OCI-LY7 (cell line): ENCODE results near the gene NDUFS8. TPM values are rescaled to one million over a fixed set of nuclear protein-coding genes. Genes with fewer than 3 reads are reported as not detected.
"Not testable (repeated sequence)": the region's sequence is repeated elsewhere in the genome, so short reads cannot be mapped to it uniquely, and the experiment has no call there.

Experiments used
- BruUV-seq: library from RNA; stranded (reverse); fragments of 400-500 nt; replicated peaks from 2 replicates; lab custom pipeline; 2021; lab: Mats Ljungman, UMichigan
- CTCF ChIA-PET: fragments of 300-600 bp; sonication (Branson Sonifier 250); formaldehyde crosslinking; loops from one replicate; lab custom pipeline; 2022; ENCODE audit warnings: antibody characterized with exemption; ENCODE audit not compliant: unreplicated experiment; lab: Charles Lee
- POLR2A ChIA-PET: fragments of 300-600 bp; sonication (Branson Sonifier 250); formaldehyde crosslinking; loops from one replicate; lab custom pipeline; 2022; ENCODE audit warnings: antibody characterized with exemption; lab: Charles Lee
- DNase-seq: peaks from one replicate; pipeline ENCODE4 v3.0.0-alpha.2; 2015; ENCODE audit warnings: low spot score
- H2AFZ ChIP-seq: fragments of 200-600 bp; sonication (generic), shearing (Covaris generic); 2 replicates; pipeline ENCODE4 v1.6.1; 2014; ENCODE audit warnings: mild to moderate bottlenecking, antibody characterized with exemption, low read length, moderate library complexity
- H3K27ac ChIP-seq: fragments of 200-600 bp; sonication (generic); 2 replicates; pipeline ENCODE4 v1.5.1; 2014; ENCODE audit warnings: mixed run types, low read depth, mild to moderate bottlenecking, moderate library complexity, low read length, inconsistent platforms; ENCODE audit not compliant: poor library complexity, severe bottlenecking
- H3K36me3 ChIP-seq: fragments of 200-600 bp; sonication (generic); 2 replicates; pipeline ENCODE4 v1.6.1; 2014; ENCODE audit warnings: mild to moderate bottlenecking, antibody characterized with exemption, low read length, moderate library complexity, mixed read lengths; ENCODE audit not compliant: insufficient read depth
- H3K4me1 ChIP-seq: fragments of 200-600 bp; sonication (generic); 2 replicates; pipeline ENCODE4 v1.5.1; 2014; ENCODE audit warnings: mild to moderate bottlenecking, low read length; ENCODE audit not compliant: insufficient read depth, poor library complexity, severe bottlenecking
- H3K4me2 ChIP-seq: fragments of 200-600 bp; sonication (generic); 2 replicates; pipeline ENCODE4 v1.6.1; 2014; ENCODE audit warnings: mild to moderate bottlenecking, low read length
- H3K4me3 ChIP-seq: fragments of 200-600 bp; sonication (generic); 2 replicates; pipeline ENCODE4 v1.5.1; 2014; ENCODE audit warnings: mild to moderate bottlenecking, low read depth, low read length; ENCODE audit not compliant: poor library complexity, severe bottlenecking
- H3K79me2 ChIP-seq: fragments of 200-600 bp; sonication (generic); 2 replicates; pipeline ENCODE4 v1.6.1; 2016; ENCODE audit warnings: low read depth, mild to moderate bottlenecking, low read length, moderate library complexity, mixed read lengths; ENCODE audit not compliant: insufficient read depth
- H3K9me2 ChIP-seq: fragments of 200-600 bp; sonication (generic); 2 replicates; pipeline ENCODE4 v1.6.1; 2016; ENCODE audit warnings: mild to moderate bottlenecking, low read length, mixed read lengths; ENCODE audit not compliant: insufficient read depth
- H3K9me3 ChIP-seq: fragments of 200-600 bp; sonication (generic); 2 replicates; pipeline ENCODE4 v1.6.1; 2014; ENCODE audit warnings: mild to moderate bottlenecking, mixed run types, low read length, mixed read lengths
- H4K20me1 ChIP-seq: fragments of 200-600 bp; sonication (generic); 2 replicates; pipeline ENCODE4 v1.6.1; 2014; ENCODE audit warnings: mild to moderate bottlenecking, antibody characterized with exemption, low read length, moderate library complexity, mixed read lengths; ENCODE audit not compliant: insufficient read depth
- EZH2phosphoT487 ChIP-seq: fragments of 200-600 bp; sonication (generic); IDR thresholded peaks from 2 replicates; pipeline ENCODE4 v1.6.1; 2018; ENCODE audit warnings: low read depth, borderline replicate concordance, mild to moderate bottlenecking, mixed run types, antibody characterized with exemption, low read length, moderate library complexity, mixed read lengths
- intact Hi-C: fragments of 100-400 bp; cut with micrococcal nuclease; formaldehyde crosslinking; loops from one replicate; pipeline ENCODE4 v1.10.0; 2022; ENCODE audit not compliant: unreplicated experiment
- total RNA-seq, 2 experiments: library from RNA; depleted of rRNA in 1 of 2; stranded (reverse); fragments of >200 nt in 1 of 2; shearing (Covaris generic) in 1 of 2; gene quantifications; 2 replicates each; pipeline ENCODE4 v1.2.3, GENCODE V29; 2014 to 2022
- TF ChIP-seq, protein P1 (sequence below): fragments of 200-600 bp; sonication (generic); conservative IDR thresholded peaks from 2 replicates; pipeline ENCODE4 v1.5.1; 2014; ENCODE audit warnings: mild to moderate bottlenecking, antibody characterized with exemption, low read length, moderate library complexity, mixed read lengths

The NDUFS8 gene
- total RNA-seq, 2 experiments from 2014 or later: 126 to 173 TPM

DNA sequence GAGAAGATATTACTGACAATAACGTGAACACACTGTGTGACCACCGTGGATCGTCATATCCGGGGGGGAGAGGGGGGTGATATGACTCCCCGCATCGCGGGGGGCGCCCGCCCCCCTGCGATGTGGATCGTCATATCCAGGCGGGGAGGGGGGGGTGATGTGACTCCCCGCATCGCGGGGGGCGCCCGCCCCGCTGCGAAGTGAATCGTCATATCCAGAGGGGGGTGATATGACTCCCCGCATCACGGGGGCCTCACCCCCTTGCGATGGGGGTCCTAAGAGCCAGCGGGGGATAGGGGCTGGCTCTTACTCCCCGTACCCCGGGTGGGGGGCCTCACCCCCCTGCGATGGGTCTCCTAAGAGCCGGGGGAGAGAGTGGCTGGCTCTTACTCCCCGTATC, 46.5 kb upstream of the NDUFS8 start:
- POLR2A ChIA-PET: no interaction called here
- intact Hi-C loops: no loop called here

DNA sequence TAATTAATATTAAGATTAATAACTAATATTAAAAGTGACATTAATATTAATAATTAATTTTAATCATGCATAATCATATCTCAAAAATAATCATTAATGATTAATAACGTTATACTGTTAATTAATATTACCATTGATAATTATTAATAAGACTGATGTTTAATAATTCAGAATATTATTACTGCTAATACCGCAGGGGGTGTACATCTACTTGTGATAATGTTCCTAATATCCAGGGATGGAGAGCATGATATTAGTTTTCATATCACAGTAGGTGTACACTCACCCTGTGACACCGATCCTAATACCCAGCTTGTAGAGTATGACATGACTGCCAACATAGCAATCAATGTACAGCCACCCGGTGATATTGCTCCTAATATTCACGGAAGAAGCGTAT, 45.2 kb upstream of the NDUFS8 start:
- CTCF ChIA-PET, H3K27ac ChIP-seq, H3K4me3 ChIP-seq, H3K36me3 ChIP-seq, H3K9me2 ChIP-seq, intact Hi-C loops, POLR2A ChIA-PET, H3K9me3 ChIP-seq, H3K4me2 ChIP-seq, H3K4me1 ChIP-seq, DNase-seq, H4K20me1 ChIP-seq, H3K79me2 ChIP-seq, BruUV-seq, H2AFZ ChIP-seq: not testable (repeated sequence)

More for the DNA sequence above, 46.5 kb upstream of the NDUFS8 start:
- Histone ChIP-seq H3K9me2 (no peaks in the 10 kb centered on the region), H3K4me3 (no peak overlapping the region), H3K36me3 (no peaks in the 10 kb centered on the region), H3K9me3 (no peaks in the 10 kb centered on the region), H3K27ac (no peak overlapping the region), H4K20me1 (no peaks in the 10 kb centered on the region), H3K4me2 (no peak overlapping the region), H3K79me2 (no peaks in the 10 kb centered on the region), H2AFZ (no peak overlapping the region), H3K4me1 (no peaks in the 10 kb centered on the region)
- CTCF ChIA-PET: no interaction called here
- TF ChIP-seq, protein P1, sequence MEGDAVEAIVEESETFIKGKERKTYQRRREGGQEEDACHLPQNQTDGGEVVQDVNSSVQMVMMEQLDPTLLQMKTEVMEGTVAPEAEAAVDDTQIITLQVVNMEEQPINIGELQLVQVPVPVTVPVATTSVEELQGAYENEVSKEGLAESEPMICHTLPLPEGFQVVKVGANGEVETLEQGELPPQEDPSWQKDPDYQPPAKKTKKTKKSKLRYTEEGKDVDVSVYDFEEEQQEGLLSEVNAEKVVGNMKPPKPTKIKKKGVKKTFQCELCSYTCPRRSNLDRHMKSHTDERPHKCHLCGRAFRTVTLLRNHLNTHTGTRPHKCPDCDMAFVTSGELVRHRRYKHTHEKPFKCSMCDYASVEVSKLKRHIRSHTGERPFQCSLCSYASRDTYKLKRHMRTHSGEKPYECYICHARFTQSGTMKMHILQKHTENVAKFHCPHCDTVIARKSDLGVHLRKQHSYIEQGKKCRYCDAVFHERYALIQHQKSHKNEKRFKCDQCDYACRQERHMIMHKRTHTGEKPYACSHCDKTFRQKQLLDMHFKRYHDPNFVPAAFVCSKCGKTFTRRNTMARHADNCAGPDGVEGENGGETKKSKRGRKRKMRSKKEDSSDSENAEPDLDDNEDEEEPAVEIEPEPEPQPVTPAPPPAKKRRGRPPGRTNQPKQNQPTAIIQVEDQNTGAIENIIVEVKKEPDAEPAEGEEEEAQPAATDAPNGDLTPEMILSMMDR: no peak
- TF ChIP-seq EZH2phosphoT487: no peak
- no TSS peak for BruUV-seq
- no peak for DNase-seq

- H3K36me3 ChIP-seq, DNase-seq, H3K4me2 ChIP-seq, H3K9me2 ChIP-seq, CTCF ChIA-PET, BruUV-seq, H3K27ac ChIP-seq, H2AFZ ChIP-seq, H4K20me1 ChIP-seq, H3K4me3 ChIP-seq, H3K79me2 ChIP-seq, POLR2A ChIA-PET, H3K9me3 ChIP-seq: not testable (repeated sequence)
- intact Hi-C loops: loop anchor here (10.0 kb wide), 1 partner anchor 346 kb away; no protein-coding TSS in a partner anchor
- H3K4me1 ChIP-seq: peaks cover 15% of the 10 kb centered on the region
Observed at GRCh38 chr11:67990546-67991346, 39.7 kb upstream of the NDUFS8 start.

DNA sequence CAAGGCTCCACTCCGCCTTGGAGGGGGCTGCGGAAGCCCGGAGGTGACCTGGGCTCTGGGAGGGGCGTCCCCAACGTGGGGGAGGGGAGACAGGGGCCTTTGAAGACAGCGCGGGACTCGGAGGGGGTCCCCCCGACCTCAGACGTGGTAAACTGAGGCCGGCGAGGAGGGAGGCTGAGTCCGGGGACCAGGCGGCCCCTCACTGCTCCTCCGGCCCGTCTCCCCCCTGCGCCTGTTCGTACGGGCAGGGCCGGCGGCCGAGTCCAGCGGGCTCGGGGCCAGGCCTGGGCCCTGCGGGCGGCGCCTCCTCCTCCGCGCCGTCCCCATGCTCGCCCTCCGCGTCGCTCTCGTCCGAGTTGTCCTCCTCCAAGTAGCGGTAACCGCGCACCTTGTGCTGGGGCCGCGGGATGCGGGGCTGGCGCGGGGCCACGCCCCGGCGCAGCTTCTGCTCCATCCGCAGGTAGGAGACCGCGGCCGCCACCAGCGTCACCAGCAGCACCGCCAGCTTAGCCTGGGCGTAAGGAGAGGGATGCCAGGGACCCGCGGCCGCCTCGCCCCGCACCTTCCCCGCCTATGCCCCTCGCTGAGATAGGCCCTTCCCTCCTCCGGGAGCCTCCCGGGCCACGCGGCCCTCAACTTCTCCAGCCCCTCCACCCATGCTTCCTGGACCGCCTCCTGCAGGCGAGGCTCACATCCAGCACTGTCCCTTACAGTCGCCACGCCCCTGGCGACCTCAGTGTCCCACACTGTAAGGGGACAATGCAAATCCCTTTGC, 38.9 kb upstream of the NDUFS8 start:
- POLR2A ChIA-PET, DNase-seq: not testable (repeated sequence)

More for the DNA sequence above, 38.9 kb upstream of the NDUFS8 start:
- H4K20me1 ChIP-seq, H3K9me3 ChIP-seq, H3K4me3 ChIP-seq, CTCF ChIA-PET, H2AFZ ChIP-seq, H3K79me2 ChIP-seq, H3K4me2 ChIP-seq, H3K9me2 ChIP-seq, BruUV-seq, H3K27ac ChIP-seq: not testable (repeated sequence)
- peaks cover 11% of the 10 kb centered on the region for H3K36me3 ChIP-seq
- peaks cover 22% of the 10 kb centered on the region for H3K4me1 ChIP-seq
- intact Hi-C loops: loop anchor here (10.0 kb wide), 1 partner anchor 347 kb away; no protein-coding TSS in a partner anchor
